RWPE2 (cell line): ENCODE measurements around the gene CDH12.
"Not testable (repeated sequence)": the region's sequence is repeated elsewhere in the genome, so short reads cannot be mapped to it uniquely, and the experiment has no call there.

Experiments
- ATAC-seq: fragments of 200-7000 bp; cut with Tn5 transposase; 3 replicates; pipeline ENCODE4 v1.9.1; 2021; ENCODE audit warnings: low read depth
- DNase-seq: peaks from one replicate; pipeline ENCODE4 v3.0.0-alpha.2; 2020; ENCODE audit warnings: low spot score
- H3K27ac ChIP-seq: fragments of 450-650 bp; 2 replicates; pipeline ENCODE4 v1.5.1; 2017; ENCODE audit warnings: mild to moderate bottlenecking; ENCODE audit not compliant: poor library complexity, severe bottlenecking
- H3K27me3 ChIP-seq: fragments of 250-450 bp; sonication (Bioruptor Pico); 2 replicates; pipeline ENCODE4 v1.5.1; 2021; ENCODE audit warnings: mild to moderate bottlenecking, moderate library complexity; ENCODE audit not compliant: insufficient read depth, poor library complexity, severe bottlenecking
- H3K36me3 ChIP-seq: fragments of 250-450 bp; sonication (Bioruptor Pico); 2 replicates; pipeline ENCODE4 v1.5.1; 2020; ENCODE audit warnings: low read depth, mild to moderate bottlenecking, moderate library complexity
- H3K4me1 ChIP-seq: fragments of 250-450 bp; sonication (Bioruptor Pico); 2 replicates; pipeline ENCODE4 v1.5.1; 2021; ENCODE audit warnings: mild to moderate bottlenecking, moderate library complexity; ENCODE audit not compliant: insufficient read depth, poor library complexity, severe bottlenecking
- H3K4me3 ChIP-seq: fragments of 250-450 bp; sonication (Bioruptor Pico); 2 replicates; pipeline ENCODE4 v1.5.1; 2021; ENCODE audit warnings: mild to moderate bottlenecking, moderate library complexity; ENCODE audit not compliant: severe bottlenecking
- H3K9me3 ChIP-seq: fragments of 250-450 bp; sonication (Bioruptor Pico); 2 replicates; pipeline ENCODE4 v1.5.1; 2021; ENCODE audit warnings: mild to moderate bottlenecking, moderate library complexity; ENCODE audit not compliant: severe bottlenecking
- CTCF ChIP-seq: fragments of 450-650 bp; IDR thresholded peaks from one replicate; pipeline ENCODE4 v1.5.1; 2017; ENCODE audit warnings: mild to moderate bottlenecking, moderate library complexity; ENCODE audit not compliant: poor library complexity, severe bottlenecking

The CDH12 gene

GRCh38 chr5:22277006-22277405, 576.1 kb downstream of the CDH12 start:
- no peaks in the 10 kb centered on the region for H3K36me3 ChIP-seq
- H3K27ac ChIP-seq, result no peak overlapping the region
- no peaks in the 10 kb centered on the region for H3K27me3 ChIP-seq
- H3K4me3 ChIP-seq, result no peak overlapping the region
- no peak for TF ChIP-seq CTCF
- DNase-seq (no peak), ATAC-seq (no peak)
- H3K9me3 ChIP-seq, result no peaks in the 10 kb centered on the region
- H3K4me1 ChIP-seq, result no peaks in the 10 kb centered on the region

GRCh38 chr5:22265855-22266254, 587.3 kb downstream of the CDH12 start:
- DNase-seq, H3K27me3 ChIP-seq, H3K36me3 ChIP-seq, H3K4me3 ChIP-seq, ATAC-seq, H3K27ac ChIP-seq, H3K4me1 ChIP-seq, H3K9me3 ChIP-seq: not testable (repeated sequence)

GRCh38 chr5:22258139-22258538, 595.0 kb downstream of the CDH12 start:
- H3K4me1 ChIP-seq, result no peaks in the 10 kb centered on the region
- no peak for TF ChIP-seq CTCF
- H3K4me3 ChIP-seq, result no peak overlapping the region
- no peaks in the 10 kb centered on the region for H3K9me3 ChIP-seq
- no peaks in the 10 kb centered on the region for H3K36me3 ChIP-seq
- ATAC-seq (no peak), DNase-seq (no peak)
- H3K27ac ChIP-seq, result no peak overlapping the region
- no peaks in the 10 kb centered on the region for H3K27me3 ChIP-seq

GRCh38 chr5:22250528-22250927, 602.6 kb downstream of the CDH12 start:
- no peaks in the 10 kb centered on the region for H3K27me3 ChIP-seq
- ATAC-seq (no peak), DNase-seq (no peak)
- H3K4me1 ChIP-seq, result no peaks in the 10 kb centered on the region
- no peak for TF ChIP-seq CTCF
- no peaks in the 10 kb centered on the region for H3K36me3 ChIP-seq
- no peak overlapping the region for H3K4me3 ChIP-seq
- H3K27ac ChIP-seq, result no peak overlapping the region
- H3K9me3 ChIP-seq, result no peaks in the 10 kb centered on the region

GRCh38 chr5:22249209-22249729, 603.9 kb downstream of the CDH12 start:
- H3K27me3 ChIP-seq, result no peaks in the 10 kb centered on the region
- no peak for TF ChIP-seq CTCF
- DNase-seq (no peak), ATAC-seq (no peak)
- no peak overlapping the region for H3K4me3 ChIP-seq
- no peaks in the 10 kb centered on the region for H3K36me3 ChIP-seq
- no peaks in the 10 kb centered on the region for H3K4me1 ChIP-seq
- no peak overlapping the region for H3K27ac ChIP-seq
- H3K9me3 ChIP-seq, result no peaks in the 10 kb centered on the region
